Measurements from ENCODE around the gene CTR9. TPM values are rescaled to one million over a fixed set of nuclear protein-coding genes. Genes with fewer than 3 reads are reported as not detected.
"Not testable (repeated sequence)": the region's sequence is repeated elsewhere in the genome, so short reads cannot be mapped to it uniquely, and the experiment has no call there.

The CTR9 gene
- total RNA-seq, 1 experiment from 2014 or later = 20.0 TPM

- TF ChIP-seq EZH2 (IDR thresholded peaks at IDR 0.05; ENCODE audit: low read length, unreplicated experiment) = no peak
- TF ChIP-seq, protein P1, sequence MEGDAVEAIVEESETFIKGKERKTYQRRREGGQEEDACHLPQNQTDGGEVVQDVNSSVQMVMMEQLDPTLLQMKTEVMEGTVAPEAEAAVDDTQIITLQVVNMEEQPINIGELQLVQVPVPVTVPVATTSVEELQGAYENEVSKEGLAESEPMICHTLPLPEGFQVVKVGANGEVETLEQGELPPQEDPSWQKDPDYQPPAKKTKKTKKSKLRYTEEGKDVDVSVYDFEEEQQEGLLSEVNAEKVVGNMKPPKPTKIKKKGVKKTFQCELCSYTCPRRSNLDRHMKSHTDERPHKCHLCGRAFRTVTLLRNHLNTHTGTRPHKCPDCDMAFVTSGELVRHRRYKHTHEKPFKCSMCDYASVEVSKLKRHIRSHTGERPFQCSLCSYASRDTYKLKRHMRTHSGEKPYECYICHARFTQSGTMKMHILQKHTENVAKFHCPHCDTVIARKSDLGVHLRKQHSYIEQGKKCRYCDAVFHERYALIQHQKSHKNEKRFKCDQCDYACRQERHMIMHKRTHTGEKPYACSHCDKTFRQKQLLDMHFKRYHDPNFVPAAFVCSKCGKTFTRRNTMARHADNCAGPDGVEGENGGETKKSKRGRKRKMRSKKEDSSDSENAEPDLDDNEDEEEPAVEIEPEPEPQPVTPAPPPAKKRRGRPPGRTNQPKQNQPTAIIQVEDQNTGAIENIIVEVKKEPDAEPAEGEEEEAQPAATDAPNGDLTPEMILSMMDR (conservative IDR thresholded peaks at IDR 0.05; ENCODE audit: low read depth, low read length) = no peak
- no peak for TF ChIP-seq EZH2phosphoT487 (IDR thresholded peaks at IDR 0.05; ENCODE audit: borderline replicate concordance, low read length)
- no peaks in the 10 kb centered on the region for H4K20me1 ChIP-seq (ENCODE audit: low read length)
- BruUV-seq (replicated peaks) = no TSS peak
- DNase-seq (peak; percentile 94), ATAC-seq (peak; percentile 98)
- no peaks in the 10 kb centered on the region for H3F3A ChIP-seq (ENCODE audit: low read length, unreplicated experiment)
- H3K9me2 ChIP-seq (replicated peaks; ENCODE audit: low read length) = no peaks in the 10 kb centered on the region
- H3K27me3 ChIP-seq (ENCODE audit: low read length) = no peaks in the 10 kb centered on the region
- H3K4me3 ChIP-seq (ENCODE audit: low read length) = no peak overlapping the region
- no peaks in the 10 kb centered on the region for H3K36me3 ChIP-seq (ENCODE audit: low read depth, low read length)
- ChIA-PET POLR2A (ENCODE audit: unreplicated experiment) (interaction anchor here (0.6 to 1.8 kb wide), 4 partner anchors 9 to 109 kb away, joined by 4 to 73 read pairs (median 8); partner anchors contain the start of genes EIF4G2 and ZBED5), CTCF (interaction anchor here (0.6 to 0.9 kb wide), 3 partner anchors 9 to 279 kb away, joined by 3 to 5 read pairs (median 3); no protein-coding TSS in a partner anchor)
- no peaks in the 10 kb centered on the region for H3K79me2 ChIP-seq (ENCODE audit: low read length)
- peaks cover 31% of the 10 kb centered on the region for H3K4me1 ChIP-seq (ENCODE audit: insufficient read depth, low read length)
- H3K4me2 ChIP-seq (ENCODE audit: low read length) = peak overlapping the region; percentile 52
- peak overlapping the region; percentile 63 for H3K27ac ChIP-seq (ENCODE audit: low read length)
- no peaks in the 10 kb centered on the region for H3K9me3 ChIP-seq (ENCODE audit: low read length)
- intact Hi-C loops (cut with micrococcal nuclease) = loop anchor here (2.0 kb wide), 2 partner anchors 30 to 40 kb away; partner anchors contain the start of gene ZBED5
- H3K9ac ChIP-seq (ENCODE audit: low read length) = no peak overlapping the region
- H2AFZ ChIP-seq (ENCODE audit: low read length) = no peak overlapping the region
Measured at GRCh38 chr11:10818594-10818993, 67.5 kb downstream of the CTR9 start.

DNA sequence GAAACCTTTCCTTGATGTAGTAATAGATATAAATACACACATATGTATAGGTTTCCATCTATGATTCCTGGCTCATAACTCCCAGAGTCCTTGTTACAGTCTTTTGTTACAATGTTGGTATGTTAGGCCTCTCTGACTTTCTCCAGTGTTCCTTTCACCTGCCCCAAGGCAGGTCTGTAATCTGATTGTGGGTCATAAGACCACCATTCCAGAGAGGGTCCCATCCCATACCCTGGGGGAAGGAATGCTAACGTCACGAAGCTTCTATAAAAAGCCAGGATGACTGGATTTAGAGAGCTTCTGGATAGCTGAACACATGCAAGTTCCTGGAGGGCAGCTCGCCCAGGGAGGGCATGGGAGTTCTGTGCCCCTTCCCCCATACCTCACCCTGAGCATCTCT, 71.4 kb downstream of the CTR9 start:
- H2AFZ ChIP-seq (ENCODE audit: low read length); H3K27me3 ChIP-seq (ENCODE audit: low read length); H3K36me3 ChIP-seq (ENCODE audit: low read depth, low read length); POLR2A ChIA-PET (ENCODE audit: unreplicated experiment); H3F3A ChIP-seq (ENCODE audit: low read length, unreplicated experiment); H4K20me1 ChIP-seq (ENCODE audit: low read length); DNase-seq; H3K4me2 ChIP-seq (ENCODE audit: low read length); H3K27ac ChIP-seq (ENCODE audit: low read length); intact Hi-C loops (cut with micrococcal nuclease); H3K4me3 ChIP-seq (ENCODE audit: low read length); BruUV-seq (replicated peaks); H3K79me2 ChIP-seq (ENCODE audit: low read length); H3K9ac ChIP-seq (ENCODE audit: low read length); H3K9me2 ChIP-seq (replicated peaks; ENCODE audit: low read length); H3K9me3 ChIP-seq (ENCODE audit: low read length); CTCF ChIA-PET; ATAC-seq: not testable (repeated sequence)
- peaks cover 18% of the 10 kb centered on the region for H3K4me1 ChIP-seq (ENCODE audit: insufficient read depth, low read length)

DNA sequence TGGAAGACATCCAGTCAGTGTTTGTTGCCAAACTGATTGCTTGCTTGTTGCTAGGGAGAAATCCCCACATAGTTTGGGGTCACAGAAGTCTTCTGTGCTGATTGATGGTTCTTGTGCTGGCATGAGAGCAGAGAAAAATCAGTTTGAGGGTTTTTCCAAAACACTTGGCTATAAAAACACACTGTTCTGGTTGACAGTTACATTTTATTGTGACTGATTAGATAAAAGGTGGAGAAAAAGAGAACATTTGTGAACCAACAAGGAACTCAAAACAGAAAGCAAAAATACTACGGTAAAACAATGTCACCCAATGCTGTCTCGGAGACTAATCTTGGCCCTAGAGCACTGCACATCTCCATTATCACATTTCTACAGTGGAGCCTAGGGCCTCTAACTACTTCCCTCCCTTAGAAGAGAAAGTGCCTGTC, 72.1 kb downstream of the CTR9 start:
- Histone ChIP-seq H3K4me3 (ENCODE audit: low read length) (no peak overlapping the region), H3K9me2 (replicated peaks; ENCODE audit: low read length) (no peaks in the 10 kb centered on the region), H4K20me1 (ENCODE audit: low read length) (no peaks in the 10 kb centered on the region), H2AFZ (ENCODE audit: low read length) (no peak overlapping the region), H3K36me3 (ENCODE audit: low read depth, low read length) (no peaks in the 10 kb centered on the region), H3F3A (ENCODE audit: low read length, unreplicated experiment) (no peaks in the 10 kb centered on the region), H3K9ac (ENCODE audit: low read length) (no peak overlapping the region), H3K27ac (ENCODE audit: low read length) (no peak overlapping the region), H3K9me3 (ENCODE audit: low read length) (no peaks in the 10 kb centered on the region), H3K4me2 (ENCODE audit: low read length) (no peak overlapping the region), H3K27me3 (ENCODE audit: low read length) (no peaks in the 10 kb centered on the region), H3K79me2 (ENCODE audit: low read length) (no peaks in the 10 kb centered on the region), H3K4me1 (ENCODE audit: insufficient read depth, low read length) (peaks cover 12% of the 10 kb centered on the region)
- BruUV-seq (replicated peaks) = no TSS peak
- TF ChIP-seq, protein P1 (conservative IDR thresholded peaks at IDR 0.05; ENCODE audit: low read depth, low read length) = no peak
- no peak for TF ChIP-seq EZH2 (IDR thresholded peaks at IDR 0.05; ENCODE audit: low read length, unreplicated experiment)
- TF ChIP-seq EZH2phosphoT487 (IDR thresholded peaks at IDR 0.05; ENCODE audit: borderline replicate concordance, low read length) = no peak
- ATAC-seq (no peak), DNase-seq (no peak)
- intact Hi-C loops (cut with micrococcal nuclease) = no loop called here
- POLR2A ChIA-PET (ENCODE audit: unreplicated experiment) = no interaction called here
- CTCF ChIA-PET = no interaction called here

Data from PC-3 (cell line).